COLO668 (cell line): Measurements from ENCODE around the gene STK11IP.

Experiments
- DNase-seq: peaks from one replicate; lab custom pipeline; 2025; ENCODE audit not compliant: unreplicated experiment; lab: John Stamatoyannopoulos, UW

The STK11IP gene

DNA sequence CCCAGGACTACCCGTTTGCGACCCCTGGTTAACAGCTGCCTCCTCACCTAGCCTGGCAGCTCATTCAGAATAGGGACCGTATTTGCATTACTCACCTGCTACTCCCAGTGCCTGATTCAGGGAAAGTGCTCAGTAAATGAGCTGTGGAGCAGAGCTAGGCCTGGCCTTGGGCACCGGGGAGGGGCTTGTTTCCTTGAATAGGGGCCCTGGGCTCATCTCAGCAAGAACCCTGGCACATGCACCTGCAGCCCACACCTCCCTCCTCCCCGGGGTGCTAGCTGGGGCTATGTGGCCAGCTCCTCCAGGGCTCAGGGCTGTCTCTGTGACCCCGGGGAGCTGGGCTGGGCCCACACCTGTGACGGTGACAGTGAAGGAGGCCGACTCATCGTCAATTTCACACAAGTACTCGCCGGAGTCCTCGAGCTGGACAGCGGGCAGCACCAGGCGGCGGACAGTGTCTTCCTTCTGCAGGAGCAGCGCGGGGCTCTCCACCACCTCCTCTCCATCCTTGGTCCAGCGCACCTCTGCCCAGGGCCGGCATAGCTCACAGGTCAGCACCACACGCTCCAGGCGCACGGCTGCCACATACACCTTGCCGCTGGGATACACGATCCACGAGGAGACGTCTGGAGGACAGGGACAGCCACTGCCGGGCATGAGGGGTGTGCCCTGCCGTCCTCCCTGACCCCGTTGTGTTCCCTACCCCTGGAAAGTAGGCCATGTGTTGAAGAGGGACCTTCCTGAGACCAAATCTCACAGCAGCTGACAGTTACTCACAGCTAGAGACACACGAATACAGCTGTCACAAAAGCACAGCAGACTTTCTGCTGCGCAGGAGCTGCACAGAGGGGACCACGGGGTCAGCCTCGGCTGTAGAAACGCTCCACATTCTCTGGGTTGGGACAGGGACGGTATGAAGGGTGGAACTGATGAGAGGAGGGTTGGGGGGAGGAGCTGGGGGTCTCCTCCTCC lies 35.3 kb upstream of the STK11IP start:
- no peak for DNase-seq

- no peak for DNase-seq
These were observed 34.3 kb upstream of the STK11IP start for GRCh38 chr2:219563271-219563928.

GRCh38 chr2:219565130-219566080 lies 32.3 kb upstream of the STK11IP start:
- DNase-seq = no peak

GRCh38 chr2:219566640-219567039 lies 31.0 kb upstream of the STK11IP start:
- no peak for DNase-seq

- DNase-seq = no peak
These were observed 30.5 kb upstream of the STK11IP start for GRCh38 chr2:219567131-219567530.

DNA sequence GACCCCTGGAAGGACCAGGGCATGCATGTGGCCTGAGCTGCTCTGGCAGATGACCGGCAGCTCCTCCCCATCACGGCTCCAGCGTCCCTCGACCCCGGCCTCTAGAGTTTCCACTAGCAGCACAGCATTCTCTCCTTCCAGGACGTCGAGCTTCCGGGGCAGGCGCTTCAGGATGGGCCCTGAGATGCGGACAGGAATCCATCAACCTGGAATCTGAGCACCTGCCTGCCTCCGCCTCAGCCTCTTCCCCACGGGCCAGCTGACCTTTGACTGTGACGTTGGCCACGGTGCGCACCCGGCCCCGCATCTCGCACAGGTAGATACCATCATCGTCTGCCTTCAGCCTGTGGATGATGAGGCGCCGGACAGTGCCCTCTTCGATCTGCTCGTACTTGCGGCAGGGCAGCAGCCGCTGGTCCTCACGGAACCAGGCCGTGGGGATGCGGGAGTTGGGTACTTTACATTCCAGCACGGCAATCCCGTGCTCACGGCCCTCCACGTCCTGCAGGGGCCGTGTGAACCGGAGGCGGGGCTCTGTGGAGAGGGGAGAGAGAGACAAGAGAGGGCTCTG lies 29.8 kb upstream of the STK11IP start:
- no peak for DNase-seq

DNA sequence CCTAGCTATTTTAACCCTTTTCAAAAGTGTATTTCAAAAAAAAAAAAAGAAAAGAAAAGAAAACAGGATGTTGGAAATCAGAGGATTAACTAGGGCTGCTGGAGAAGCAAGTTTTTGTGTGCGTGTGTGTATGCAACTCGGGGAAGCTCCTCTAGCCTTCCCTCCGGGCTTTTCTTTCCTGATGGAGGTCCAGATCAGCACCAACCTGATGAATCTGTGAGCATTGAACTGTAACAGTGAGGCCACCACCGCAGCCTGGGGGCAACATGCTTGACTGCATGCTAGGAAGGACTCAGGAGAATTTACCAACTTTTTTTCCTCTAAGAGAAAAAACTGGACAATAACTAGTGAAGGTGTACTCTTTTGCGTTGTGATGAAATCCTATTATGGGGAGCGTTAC lies 28.6 kb upstream of the STK11IP start:
- DNase-seq = no peak

DNA sequence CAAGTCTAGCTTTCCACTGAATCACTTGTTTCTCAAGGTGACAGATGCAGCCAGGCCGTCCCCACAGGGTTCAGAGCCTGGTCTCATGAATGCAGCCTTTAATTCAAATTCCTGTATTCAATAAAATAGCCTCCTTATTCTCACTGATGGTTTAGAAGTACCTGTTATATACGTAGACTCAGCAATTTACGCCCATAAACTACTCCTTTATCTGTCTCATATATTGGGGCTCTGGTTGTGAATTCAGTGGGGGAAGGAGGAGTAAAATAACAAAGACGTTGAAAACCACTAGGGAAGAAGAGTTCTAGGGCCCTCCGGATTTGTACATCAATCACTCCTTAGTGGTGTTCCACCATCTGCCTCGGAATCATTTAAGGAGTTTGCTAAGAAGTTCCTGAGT lies 28.0 kb upstream of the STK11IP start:
- DNase-seq = no peak

DNA sequence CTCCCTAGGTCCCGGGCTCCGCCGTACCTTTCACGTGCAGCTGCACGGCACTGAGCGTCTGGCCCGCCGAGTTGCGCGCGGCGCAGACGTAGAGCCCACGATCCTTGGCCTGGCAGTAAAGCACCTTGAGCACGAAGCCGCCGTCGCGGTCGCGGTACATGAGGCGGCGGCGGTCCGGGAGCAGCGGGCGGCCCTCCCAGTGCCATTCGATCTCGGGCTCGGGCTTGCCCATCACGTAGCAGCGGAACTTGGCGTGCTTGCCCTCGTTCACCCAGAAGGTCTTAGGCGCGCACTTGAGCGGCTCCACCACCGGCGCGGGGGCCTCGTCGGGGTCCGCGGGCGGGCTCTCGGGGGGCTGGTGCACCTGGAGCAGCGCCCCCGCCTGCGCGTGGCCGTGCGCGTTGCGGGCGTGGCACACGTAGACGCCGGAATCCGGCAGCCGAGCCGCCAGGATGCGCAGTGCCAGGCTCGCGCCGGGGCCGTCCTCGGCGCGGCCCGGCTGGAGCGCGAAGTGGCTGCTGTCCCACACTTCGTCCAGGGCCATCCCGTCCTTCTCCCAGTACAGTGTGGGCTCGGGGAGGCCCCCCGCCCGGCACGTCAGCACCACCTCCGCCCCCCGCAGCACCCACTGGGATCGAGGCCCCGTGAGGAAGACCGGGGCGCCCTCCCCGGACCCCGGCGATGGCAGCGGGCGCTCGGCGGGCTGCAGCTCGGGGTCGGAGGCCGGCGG lies 27.3 kb upstream of the STK11IP start:
- peak; percentile 68 for DNase-seq

DNA sequence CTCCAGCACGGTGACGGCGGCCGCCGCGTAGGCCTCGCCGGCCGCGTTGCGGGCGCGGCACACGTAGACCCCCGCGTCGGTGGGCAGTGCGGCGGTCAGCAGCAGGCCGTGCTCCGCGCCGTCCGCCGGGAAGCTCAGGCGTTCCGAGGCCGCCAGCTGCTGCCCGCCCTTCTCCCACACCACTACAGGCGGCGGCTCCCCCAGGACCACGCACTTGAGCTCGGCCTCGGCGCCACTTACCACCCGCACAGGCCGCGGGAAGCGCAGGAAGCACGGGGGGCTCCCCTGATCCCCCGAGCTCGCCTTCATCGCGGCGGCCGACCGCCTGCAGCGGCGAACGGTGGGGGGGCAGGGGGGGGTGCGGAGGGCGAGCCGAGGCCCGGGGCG lies 26.7 kb upstream of the STK11IP start:
- peak; percentile 50 for DNase-seq

DNA sequence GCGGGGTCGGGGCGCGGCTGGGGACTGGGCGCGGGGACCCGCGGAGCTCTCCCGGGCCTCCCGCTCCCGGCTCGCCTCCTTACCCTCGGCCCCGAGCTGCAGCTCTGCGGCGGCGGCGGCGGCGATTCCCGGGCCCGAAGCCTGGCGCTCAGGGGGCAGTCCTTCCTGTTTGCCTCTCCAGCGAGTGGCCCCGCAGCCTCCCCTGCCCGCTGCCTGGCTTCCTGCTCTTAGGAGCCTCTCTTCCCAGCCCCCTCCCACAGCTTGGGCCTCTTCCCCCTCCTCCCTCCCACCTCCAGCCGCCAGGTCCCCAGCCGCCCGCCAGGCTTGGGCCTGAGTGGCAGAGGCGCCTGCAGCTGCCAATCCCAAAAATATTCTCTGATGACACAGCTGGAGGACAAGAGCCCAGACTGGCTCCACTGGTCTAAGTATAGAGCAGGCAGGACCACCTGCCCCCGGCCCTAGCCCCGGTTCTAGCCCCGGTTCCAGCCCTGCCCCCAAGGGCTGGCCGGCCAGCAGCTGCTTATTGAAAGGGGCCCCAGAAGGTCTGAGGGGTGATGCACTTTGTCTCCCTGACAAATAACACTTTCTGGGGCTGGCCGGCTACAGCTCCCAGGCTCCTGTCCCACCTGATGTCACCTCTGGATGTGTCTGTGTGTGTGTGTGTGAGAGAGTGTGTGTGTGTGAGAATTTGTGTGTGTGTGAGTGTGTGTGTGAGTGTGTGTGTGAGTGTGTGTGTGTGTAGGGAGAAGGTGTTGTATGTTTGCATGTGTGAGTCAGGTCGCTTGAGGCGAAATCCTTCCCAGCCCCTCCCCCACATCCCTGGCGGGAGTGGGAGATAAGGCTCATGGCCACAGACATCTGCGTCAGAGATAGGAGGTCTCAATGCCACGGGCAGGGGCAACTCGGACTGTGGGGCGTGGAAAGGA lies 26.1 kb upstream of the STK11IP start, which contains the start of gene OBSL1:
Gene OBSL1 (minus strand): TSS at position 229 of the 926 bp plus-strand sequence. CDS start 307 bp downstream, outside the sequence.
- DNase-seq = peak; percentile 84

DNA sequence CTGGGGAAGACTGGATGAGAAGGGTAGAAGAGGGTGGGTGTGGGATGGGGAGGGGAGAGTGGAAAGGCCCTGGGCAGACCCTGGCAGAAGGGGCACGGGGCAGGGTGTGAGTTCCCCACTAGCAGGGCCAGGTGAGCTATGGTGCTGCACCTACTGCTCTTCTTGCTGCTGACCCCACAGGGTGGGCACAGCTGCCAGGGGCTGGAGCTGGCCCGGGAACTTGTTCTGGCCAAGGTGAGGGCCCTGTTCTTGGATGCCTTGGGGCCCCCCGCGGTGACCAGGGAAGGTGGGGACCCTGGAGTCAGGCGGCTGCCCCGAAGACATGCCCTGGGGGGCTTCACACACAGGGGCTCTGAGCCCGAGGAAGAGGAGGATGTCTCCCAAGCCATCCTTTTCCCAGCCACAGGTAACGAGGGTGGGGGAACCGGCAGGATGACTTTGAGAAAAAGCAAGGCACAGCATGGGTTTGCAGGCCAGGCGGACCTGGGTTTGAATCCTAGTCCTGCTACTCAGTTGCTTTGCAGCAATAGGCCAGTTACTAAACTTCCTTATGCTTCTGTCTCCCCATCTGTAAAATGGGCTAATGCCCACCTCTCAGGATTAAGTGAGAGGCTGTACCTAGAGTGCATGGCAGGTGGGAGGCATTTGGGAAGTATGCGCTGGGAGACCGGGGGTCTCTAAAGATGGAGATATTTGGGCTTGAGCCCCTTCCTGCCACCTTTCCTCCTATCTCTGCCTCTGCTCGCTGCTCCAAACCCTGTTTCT lies 25.2 kb upstream of the STK11IP start, which contains the start of gene INHA:
Gene INHA (plus strand): TSS at position 74 of the 765 bp plus-strand sequence. CDS start 65 bp downstream, at position 139.
- DNase-seq = no peak

DNA sequence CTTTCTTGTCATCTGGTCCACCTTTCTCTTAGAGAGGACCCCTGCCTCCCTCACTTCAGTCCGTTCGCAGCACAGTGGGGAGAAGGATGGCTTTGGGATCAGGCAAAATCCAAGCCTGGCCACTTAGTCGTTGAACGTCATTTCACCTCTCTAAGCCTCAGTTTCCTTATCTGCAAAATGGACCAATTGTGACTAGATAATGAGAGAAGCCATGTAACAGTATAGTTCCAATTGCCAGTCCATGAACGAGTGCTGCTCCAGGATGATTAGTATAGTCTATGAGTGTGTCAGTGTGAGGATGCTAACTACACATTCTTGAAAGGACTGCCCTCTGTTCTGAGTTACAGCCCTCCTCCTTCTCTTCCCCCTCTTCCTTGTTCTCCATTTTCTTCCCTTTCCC lies 24.5 kb upstream of the STK11IP start:
- no peak for DNase-seq

GRCh38 chr2:219574484-219575311 lies 23.0 kb upstream of the STK11IP start:
- DNase-seq = peak; percentile 22

DNA sequence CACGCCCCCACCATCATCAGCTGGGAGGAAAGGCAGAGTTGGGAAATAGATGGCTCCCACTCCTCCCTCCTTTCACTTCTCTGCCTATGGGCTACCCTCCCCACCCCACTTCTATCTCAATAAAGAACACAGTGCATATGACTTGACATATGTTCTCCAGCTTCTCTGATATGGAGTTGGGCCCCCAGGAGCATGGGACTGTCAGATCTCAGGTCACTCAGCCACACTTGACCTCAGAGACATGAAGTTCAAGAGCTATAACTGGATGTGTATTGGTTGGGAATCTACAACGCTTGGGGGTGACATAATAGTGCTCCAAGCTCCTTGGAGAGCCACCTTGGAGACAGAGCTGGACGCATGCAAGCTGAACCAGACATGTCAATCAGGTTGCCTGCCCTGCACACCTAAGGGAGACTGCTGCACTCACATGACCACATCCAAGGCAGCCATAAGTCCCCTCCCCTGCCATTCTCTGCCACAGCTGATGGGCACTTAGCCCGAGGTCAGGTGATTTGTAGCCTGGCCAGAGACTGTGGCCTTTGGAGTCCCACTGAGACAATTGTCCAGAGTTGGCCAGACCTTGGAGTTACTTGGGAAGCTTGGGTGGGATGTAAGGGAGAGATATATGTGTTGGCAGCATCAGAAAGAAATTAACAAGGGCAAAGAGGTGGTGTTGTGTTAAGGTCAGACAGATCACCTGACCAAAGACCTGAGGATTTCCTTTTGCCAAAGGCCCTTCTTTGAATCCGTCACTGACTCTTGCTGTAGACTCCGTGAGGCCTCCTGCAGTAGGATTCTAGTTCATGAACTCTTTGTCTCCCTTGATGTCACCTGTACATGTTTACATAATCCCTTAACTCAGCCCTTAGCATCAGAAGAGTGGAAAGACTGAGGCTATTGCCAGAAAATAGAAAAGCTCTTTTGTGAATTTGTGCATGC lies 21.8 kb upstream of the STK11IP start:
- no peak for DNase-seq
